GM23338 (cell line): ENCODE results near the gene GLYATL3. TPM values are rescaled to one million over a fixed set of nuclear protein-coding genes. Genes with fewer than 3 reads are reported as not detected.

Experiments used
- ATAC-seq: fragments of 200-7000 bp; cut with Tn5 transposase; 3 replicates; pipeline ENCODE4 v1.9.1; 2020
- DNase-seq: peaks from one replicate; pipeline ENCODE4 v3.0.0-alpha.2; 2015; ENCODE audit warnings: low spot score
- H2AFZ ChIP-seq: fragments of 200-600 bp; sonication (generic); 2 replicates; pipeline ENCODE4 v1.8.0; 2016; ENCODE audit warnings: antibody characterized with exemption, mild to moderate bottlenecking, moderate library complexity
- H3F3A ChIP-seq: fragments of 200-600 bp; sonication (generic); replicated peaks from 2 replicates; pipeline ENCODE4 v1.8.0; 2017; ENCODE audit warnings: antibody characterized with exemption, mixed run types, low read depth
- H3K27ac ChIP-seq: fragments of 200-600 bp; sonication (generic); 2 replicates; pipeline ENCODE4 v1.6.1; 2016; ENCODE audit warnings: low read depth
- H3K27me3 ChIP-seq: fragments of 200-600 bp; sonication (generic); 2 replicates; pipeline ENCODE4 v1.8.0; 2016; ENCODE audit warnings: mild to moderate bottlenecking, mixed run types, moderate library complexity; ENCODE audit not compliant: insufficient read depth
- H3K36me3 ChIP-seq: fragments of 200-600 bp; sonication (generic); 2 replicates; pipeline ENCODE4 v1.8.0; 2016; ENCODE audit warnings: mild to moderate bottlenecking; ENCODE audit not compliant: insufficient read depth
- H3K4me1 ChIP-seq: fragments of 200-600 bp; sonication (generic); 2 replicates; pipeline ENCODE4 v1.8.0; 2016; ENCODE audit warnings: mild to moderate bottlenecking, moderate library complexity; ENCODE audit not compliant: insufficient read depth
- H3K4me2 ChIP-seq: fragments of 200-600 bp; sonication (generic); 2 replicates; pipeline ENCODE4 v1.7.1; 2017; ENCODE audit warnings: mixed run types
- H3K4me3 ChIP-seq: fragments of 200-600 bp; sonication (generic); 2 replicates; pipeline ENCODE4 v1.6.1; 2016; ENCODE audit warnings: mixed run types
- H3K79me2 ChIP-seq: fragments of 200-600 bp; sonication (generic); replicated peaks from 2 replicates; pipeline ENCODE4 v1.8.0; 2017; ENCODE audit warnings: mild to moderate bottlenecking; ENCODE audit not compliant: insufficient read depth
- H3K9me2 ChIP-seq: fragments of 200-600 bp; sonication (generic); 2 replicates; pipeline ENCODE4 v1.8.0; 2017; ENCODE audit not compliant: insufficient read depth
- H4K20me1 ChIP-seq: fragments of 200-600 bp; sonication (generic); replicated peaks from 2 replicates; pipeline ENCODE4 v1.8.0; 2017; ENCODE audit warnings: mild to moderate bottlenecking; ENCODE audit not compliant: insufficient read depth
- H3K27ac Mint-ChIP-seq: 2 replicates; pipeline ENCODE4 v1.8.0; 2020; ENCODE audit warnings: inconsistent platforms, mild to moderate bottlenecking, moderate library complexity, mixed read lengths
- H3K27me3 Mint-ChIP-seq: 3 replicates; pipeline ENCODE4 v1.8.0; 2022; ENCODE audit warnings: low read depth, mild to moderate bottlenecking, moderate library complexity, mixed read lengths, inconsistent platforms; ENCODE audit not compliant: insufficient read depth, poor library complexity
- H3K36me3 Mint-ChIP-seq: 3 replicates; pipeline ENCODE4 v1.8.0; 2021; ENCODE audit warnings: low read depth, mild to moderate bottlenecking, inconsistent platforms, moderate library complexity, mixed read lengths
- H3K4me1 Mint-ChIP-seq: 3 replicates; pipeline ENCODE4 v1.8.0; 2020; ENCODE audit warnings: mild to moderate bottlenecking, inconsistent platforms, mixed read lengths
- H3K4me3 Mint-ChIP-seq: 3 replicates; pipeline ENCODE4 v1.8.0; 2021; ENCODE audit warnings: moderate library complexity, mild to moderate bottlenecking, inconsistent platforms, mixed read lengths
- H3K9me3 Mint-ChIP-seq: 3 replicates; pipeline ENCODE4 v1.8.0; 2020; ENCODE audit warnings: moderate library complexity, mild to moderate bottlenecking, inconsistent platforms, mixed read lengths
- CREB1 ChIP-seq: fragments of 250-450 bp; sonication (Bioruptor Pico); IDR thresholded peaks from 2 replicates; pipeline ENCODE4 v1.5.0; 2020; ENCODE audit warnings: low read depth, mild to moderate bottlenecking, moderate library complexity
- EZH2 ChIP-seq: fragments of 200-600 bp; sonication (generic); IDR thresholded peaks from one replicate; pipeline ENCODE4 v1.8.0; 2017; ENCODE audit warnings: antibody characterized with exemption, mild to moderate bottlenecking, low read depth; ENCODE audit not compliant: unreplicated experiment
- EZH2phosphoT487 ChIP-seq: fragments of 200-600 bp; sonication (generic); IDR thresholded peaks from one replicate; pipeline ENCODE4 v1.8.1; 2018; ENCODE audit warnings: antibody characterized with exemption; ENCODE audit not compliant: unreplicated experiment
- JUNB ChIP-seq: IDR thresholded peaks from one replicate; pipeline ENCODE4 v1.6.1; 2016; ENCODE audit warnings: antibody characterized with exemption; ENCODE audit not compliant: unreplicated experiment
- NANOG ChIP-seq: IDR thresholded peaks from 2 replicates; pipeline ENCODE4 v1.6.1; 2016; ENCODE audit warnings: antibody characterized with exemption, borderline replicate concordance
- POLR2AphosphoS5 ChIP-seq: IDR thresholded peaks from 2 replicates; pipeline ENCODE4 v1.6.1; 2016; ENCODE audit warnings: antibody characterized with exemption, low read depth
- STAT1 ChIP-seq: IDR thresholded peaks from one replicate; pipeline ENCODE4 v1.6.1; 2016; ENCODE audit warnings: antibody characterized with exemption; ENCODE audit not compliant: unreplicated experiment
- ZNF114 ChIP-seq: fragments of 250-450 bp; sonication (Bioruptor Pico); IDR thresholded peaks from 2 replicates; pipeline ENCODE4 v1.5.0; 2020; ENCODE audit warnings: mild to moderate bottlenecking, moderate library complexity
- ZNF331 ChIP-seq: fragments of 250-450 bp; sonication (Bioruptor Pico); IDR thresholded peaks from 2 replicates; pipeline ENCODE4 v1.5.0; 2020; ENCODE audit warnings: low read depth, mild to moderate bottlenecking, moderate library complexity
- ZNF462 ChIP-seq: fragments of 250-450 bp; sonication (Bioruptor Pico); IDR thresholded peaks from 2 replicates; pipeline ENCODE4 v1.5.0; 2020; ENCODE audit warnings: mild to moderate bottlenecking, moderate library complexity
- polyA plus RNA-seq: library from polyadenylated mRNA; unstranded; fragments of >200 nt; fragmentation: Nextera tagmentation; extraction: Ambion mirVana; gene quantifications from 2 replicates; pipeline ENCODE4 v1.2.1, GENCODE V29; 2016
- total RNA-seq: library from RNA; depleted of rRNA; stranded (reverse); fragments of >200 nt; shearing (Covaris generic); gene quantifications from 2 replicates; pipeline ENCODE4 v1.2.3, GENCODE V29; 2014
- TF ChIP-seq, protein P1 (sequence below), 2 experiments: fragments of 200-600 bp in 1 of 2; sonication (generic) in 1 of 2; conservative IDR thresholded peaks; 2 replicates each; pipeline versions ENCODE4 v1.5.1 to v1.6.1; 2016 to 2017; ENCODE audit warnings: antibody characterized with exemption in 2 of 2, low read depth in 2 of 2, mild to moderate bottlenecking in 2 of 2, moderate library complexity in 1 of 2
- TF ChIP-seq, protein P2 (sequence below): IDR thresholded peaks from one replicate; pipeline ENCODE4 v1.6.1; 2018; ENCODE audit warnings: antibody characterized with exemption; ENCODE audit not compliant: unreplicated experiment
- TF ChIP-seq, protein P3 (sequence below): IDR thresholded peaks from 2 replicates; pipeline ENCODE4 v1.6.1; 2016; ENCODE audit warnings: antibody characterized with exemption

Gene GLYATL3
- total and polyA plus RNA-seq, 2 experiments from 2014 or later, result not detected

- TF ChIP-seq, protein P1, sequence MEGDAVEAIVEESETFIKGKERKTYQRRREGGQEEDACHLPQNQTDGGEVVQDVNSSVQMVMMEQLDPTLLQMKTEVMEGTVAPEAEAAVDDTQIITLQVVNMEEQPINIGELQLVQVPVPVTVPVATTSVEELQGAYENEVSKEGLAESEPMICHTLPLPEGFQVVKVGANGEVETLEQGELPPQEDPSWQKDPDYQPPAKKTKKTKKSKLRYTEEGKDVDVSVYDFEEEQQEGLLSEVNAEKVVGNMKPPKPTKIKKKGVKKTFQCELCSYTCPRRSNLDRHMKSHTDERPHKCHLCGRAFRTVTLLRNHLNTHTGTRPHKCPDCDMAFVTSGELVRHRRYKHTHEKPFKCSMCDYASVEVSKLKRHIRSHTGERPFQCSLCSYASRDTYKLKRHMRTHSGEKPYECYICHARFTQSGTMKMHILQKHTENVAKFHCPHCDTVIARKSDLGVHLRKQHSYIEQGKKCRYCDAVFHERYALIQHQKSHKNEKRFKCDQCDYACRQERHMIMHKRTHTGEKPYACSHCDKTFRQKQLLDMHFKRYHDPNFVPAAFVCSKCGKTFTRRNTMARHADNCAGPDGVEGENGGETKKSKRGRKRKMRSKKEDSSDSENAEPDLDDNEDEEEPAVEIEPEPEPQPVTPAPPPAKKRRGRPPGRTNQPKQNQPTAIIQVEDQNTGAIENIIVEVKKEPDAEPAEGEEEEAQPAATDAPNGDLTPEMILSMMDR (conservative IDR thresholded peaks at IDR 0.05; ENCODE audit: low read depth in 2 of 2), result no peak
- TF ChIP-seq NANOG (no peak), ZNF114 (no peak), ZNF462 (no peak), JUNB (no peak), EZH2 (no peak), STAT1 (no peak), CREB1 (no peak), POLR2AphosphoS5 (no peak), EZH2phosphoT487 (no peak), ZNF331 (CRISPR knock-in tag) (no peak)
- TF ChIP-seq, protein P2, sequence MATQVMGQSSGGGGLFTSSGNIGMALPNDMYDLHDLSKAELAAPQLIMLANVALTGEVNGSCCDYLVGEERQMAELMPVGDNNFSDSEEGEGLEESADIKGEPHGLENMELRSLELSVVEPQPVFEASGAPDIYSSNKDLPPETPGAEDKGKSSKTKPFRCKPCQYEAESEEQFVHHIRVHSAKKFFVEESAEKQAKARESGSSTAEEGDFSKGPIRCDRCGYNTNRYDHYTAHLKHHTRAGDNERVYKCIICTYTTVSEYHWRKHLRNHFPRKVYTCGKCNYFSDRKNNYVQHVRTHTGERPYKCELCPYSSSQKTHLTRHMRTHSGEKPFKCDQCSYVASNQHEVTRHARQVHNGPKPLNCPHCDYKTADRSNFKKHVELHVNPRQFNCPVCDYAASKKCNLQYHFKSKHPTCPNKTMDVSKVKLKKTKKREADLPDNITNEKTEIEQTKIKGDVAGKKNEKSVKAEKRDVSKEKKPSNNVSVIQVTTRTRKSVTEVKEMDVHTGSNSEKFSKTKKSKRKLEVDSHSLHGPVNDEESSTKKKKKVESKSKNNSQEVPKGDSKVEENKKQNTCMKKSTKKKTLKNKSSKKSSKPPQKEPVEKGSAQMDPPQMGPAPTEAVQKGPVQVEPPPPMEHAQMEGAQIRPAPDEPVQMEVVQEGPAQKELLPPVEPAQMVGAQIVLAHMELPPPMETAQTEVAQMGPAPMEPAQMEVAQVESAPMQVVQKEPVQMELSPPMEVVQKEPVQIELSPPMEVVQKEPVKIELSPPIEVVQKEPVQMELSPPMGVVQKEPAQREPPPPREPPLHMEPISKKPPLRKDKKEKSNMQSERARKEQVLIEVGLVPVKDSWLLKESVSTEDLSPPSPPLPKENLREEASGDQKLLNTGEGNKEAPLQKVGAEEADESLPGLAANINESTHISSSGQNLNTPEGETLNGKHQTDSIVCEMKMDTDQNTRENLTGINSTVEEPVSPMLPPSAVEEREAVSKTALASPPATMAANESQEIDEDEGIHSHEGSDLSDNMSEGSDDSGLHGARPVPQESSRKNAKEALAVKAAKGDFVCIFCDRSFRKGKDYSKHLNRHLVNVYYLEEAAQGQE, result no peak
- TF ChIP-seq, protein P3, sequence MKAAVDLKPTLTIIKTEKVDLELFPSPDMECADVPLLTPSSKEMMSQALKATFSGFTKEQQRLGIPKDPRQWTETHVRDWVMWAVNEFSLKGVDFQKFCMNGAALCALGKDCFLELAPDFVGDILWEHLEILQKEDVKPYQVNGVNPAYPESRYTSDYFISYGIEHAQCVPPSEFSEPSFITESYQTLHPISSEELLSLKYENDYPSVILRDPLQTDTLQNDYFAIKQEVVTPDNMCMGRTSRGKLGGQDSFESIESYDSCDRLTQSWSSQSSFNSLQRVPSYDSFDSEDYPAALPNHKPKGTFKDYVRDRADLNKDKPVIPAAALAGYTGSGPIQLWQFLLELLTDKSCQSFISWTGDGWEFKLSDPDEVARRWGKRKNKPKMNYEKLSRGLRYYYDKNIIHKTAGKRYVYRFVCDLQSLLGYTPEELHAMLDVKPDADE, result no peak
- H4K20me1 ChIP-seq, result no peaks in the 10 kb centered on the region; the same call in 1 of the 2 replicates
- H3K27me3 ChIP-seq, result peaks cover 77% of the 10 kb centered on the region
- Mint-ChIP-seq H3K36me3 (peaks cover 32% of the 10 kb centered on the region), H3K4me3 (peak overlapping the region; percentile 78), H3K27ac (peak overlapping the region; percentile 25), H3K27me3 (peaks cover 28% of the 10 kb centered on the region), H3K4me1 (peaks cover 49% of the 10 kb centered on the region), H3K9me3 (no peaks in the 10 kb centered on the region)
- peak overlapping the region; percentile 74 for H3K4me3 ChIP-seq
- peaks cover 34% of the 10 kb centered on the region for H3K4me1 ChIP-seq
- H3K4me2 ChIP-seq, result peak overlapping the region; percentile 81
- H2AFZ ChIP-seq, result no peak overlapping the region
- DNase-seq, result no peak
- H3K27ac ChIP-seq, result no peak overlapping the region; the same call in 1 of the 2 replicates
- ATAC-seq, result no peak; the same call in 2 of the 3 replicates
- H3F3A ChIP-seq, result peaks cover 7% of the 10 kb centered on the region
- H3K9me2 ChIP-seq, result no peaks in the 10 kb centered on the region
- peaks cover 13% of the 10 kb centered on the region; the same call in 1 of the 2 replicates for H3K79me2 ChIP-seq
- no peaks in the 10 kb centered on the region for H3K36me3 ChIP-seq
Observed at GRCh38 chr6:49551866-49552129, 52.1 kb downstream of the GLYATL3 start.
